ENCODE measurements around the gene KIAA2012.

The KIAA2012 gene

GRCh38 chr2:202112041-202112440 lies 39.0 kb downstream of the KIAA2012 start:
- POLR2A ChIA-PET, result no interaction called here

GRCh38 chr2:202113571-202114142 lies 40.6 kb downstream of the KIAA2012 start:
- TF ChIP-seq ZNF214 (tag by site-specific recombination; IDR thresholded peaks at IDR 0.05; ENCODE audit: borderline replicate concordance) (no peak), ATF2 (tag by site-specific recombination; IDR thresholded peaks at IDR 0.05; ENCODE audit: low read depth) (no peak), INSM2 (tag by site-specific recombination; IDR thresholded peaks at IDR 0.05) (no peak), KLF10 (tag by site-specific recombination; IDR thresholded peaks at IDR 0.05) (no peak), ZNF843 (tag by site-specific recombination; IDR thresholded peaks at IDR 0.05) (no peak), ZNF544 (tag by site-specific recombination; IDR thresholded peaks at IDR 0.05) (no peak), ZNF292 (tag by site-specific recombination; IDR thresholded peaks at IDR 0.05; ENCODE audit: borderline replicate concordance, low read depth) (no peak), PRDM10 (tag by site-specific recombination; IDR thresholded peaks at IDR 0.05) (peak; percentile 46)
- CTCF ChIA-PET, result interaction anchor here (0.9 to 2.8 kb wide), 2 partner anchors 10 to 253 kb away, joined by 4 to 9 read pairs; no protein-coding TSS in a partner anchor
- Histone ChIP-seq H3K27ac (ENCODE audit: extremely low read depth, low read depth, low read length) (no peak overlapping the region), H3K9me3 (ENCODE audit: control insufficient read depth, insufficient read depth, low read depth, low read length) (no peaks in the 10 kb centered on the region), H3K4me3 (ENCODE audit: low read depth, low read length) (no peak overlapping the region), H3K36me3 (ENCODE audit: control insufficient read depth in 2 of 2, insufficient read depth in 1 of 2, low read length in 2 of 2) (no peaks in the 10 kb centered on the region), H3K4me1 (ENCODE audit: control insufficient read depth, insufficient read depth, low read length) (peaks cover 6% of the 10 kb centered on the region; the same call in 1 of the 2 replicates)
- POLR2A ChIA-PET, result no interaction called here

More at GRCh38 chr2:202112041-202112440, 39.0 kb downstream of the KIAA2012 start:
- H3K9me3 ChIP-seq (ENCODE audit: control insufficient read depth, insufficient read depth, low read depth, low read length), result no peaks in the 10 kb centered on the region
- H3K27ac ChIP-seq (ENCODE audit: extremely low read depth, low read depth, low read length), result no peak overlapping the region
- TF ChIP-seq ZNF416 (tag by site-specific recombination; IDR thresholded peaks at IDR 0.05) (no peak), HOXA7 (CRISPR knock-in tag; IDR thresholded peaks at IDR 0.05; ENCODE audit: borderline replicate concordance) (no peak), ZNF146 (tag by site-specific recombination; IDR thresholded peaks at IDR 0.05) (no peak), ZNF19 (tag by site-specific recombination; IDR thresholded peaks at IDR 0.05; ENCODE audit: low read depth) (no peak), KLF1 (tag by site-specific recombination; IDR thresholded peaks at IDR 0.05) (no peak), ZBTB8A (tag by site-specific recombination; IDR thresholded peaks at IDR 0.05) (no peak), HIC1 (tag by site-specific recombination; IDR thresholded peaks at IDR 0.05) (no peak), ZBTB6 (tag by site-specific recombination; IDR thresholded peaks at IDR 0.05) (no peak), ZNF214 (tag by site-specific recombination; IDR thresholded peaks at IDR 0.05; ENCODE audit: borderline replicate concordance) (no peak), SALL2 (tag by site-specific recombination; IDR thresholded peaks at IDR 0.05; ENCODE audit: borderline replicate concordance) (no peak)
- CTCF ChIA-PET, result interaction anchor here (1.1 kb wide), 2 partner anchors 9 to 66 kb away, joined by 4 to 5 read pairs; no protein-coding TSS in a partner anchor
- H3K4me3 ChIP-seq (ENCODE audit: low read depth, low read length), result no peak overlapping the region
- no peaks in the 10 kb centered on the region for H3K36me3 ChIP-seq (ENCODE audit: control insufficient read depth in 2 of 2, insufficient read depth in 1 of 2, low read length in 2 of 2)
- peaks cover 6% of the 10 kb centered on the region; the same call in 1 of the 2 replicates for H3K4me1 ChIP-seq (ENCODE audit: control insufficient read depth, insufficient read depth, low read length)
